Uterus (tissue), 4 donors: ENCODE data around the gene FHDC1. TPM values are rescaled to one million over a fixed set of nuclear protein-coding genes. Genes with fewer than 3 reads are reported as not detected.

ENCODE experiments used
- DNase-seq, 2 donors: peaks; one replicate each; pipeline ENCODE4 v3.0.0-alpha.2; 2019 to 2020
- H3K27ac ChIP-seq, 2 donors: fragments of 200-600 bp; sonication (generic); 1 replicate in 1 of 2; 2 replicates in 1 of 2; pipeline ENCODE4 v1.5.1; 2016 to 2018
- H3K27me3 ChIP-seq, 2 donors: fragments of 200-600 bp; sonication (generic); one replicate each; pipeline ENCODE4 v1.5.1; 2018 to 2019; ENCODE audit warnings: control low read depth in 1 of 2
- H3K36me3 ChIP-seq, 2 donors: fragments of 200-600 bp; sonication (generic); one replicate each; pipeline ENCODE4 v1.5.1; 2019; ENCODE audit warnings: control low read depth in 1 of 2
- H3K4me1 ChIP-seq, 2 donors: fragments of 200-600 bp; sonication (generic); one replicate each; pipeline ENCODE4 v1.5.1; 2018 to 2019; ENCODE audit warnings: control low read depth in 1 of 2
- H3K4me3 ChIP-seq, 2 donors: fragments of 200-600 bp; sonication (generic); 1 replicate in 1 of 2; 2 replicates in 1 of 2; pipeline ENCODE4 v1.5.1; 2018 to 2019; ENCODE audit warnings: mild to moderate bottlenecking in 1 of 2
- H3K9me3 ChIP-seq, 2 donors: fragments of 200-600 bp; sonication (generic); one replicate each; pipeline ENCODE4 v1.5.1; 2019; ENCODE audit warnings: control low read depth in 1 of 2
- POLR2A ChIP-seq, 2 donors: fragments of 450-650 bp; IDR thresholded peaks; one replicate each; pipeline ENCODE4 v1.6.1; 2016; ENCODE audit warnings: antibody characterized with exemption in 2 of 2, mild to moderate bottlenecking in 1 of 2, moderate library complexity in 1 of 2
- intact Hi-C: fragments of 100-400 bp; cut with DNase I; formaldehyde crosslinking; loops from one replicate; pipeline ENCODE4 v1.15.1; 2023; ENCODE audit warnings: low total_unique reads
- total RNA-seq, 4 donors: library from RNA; depleted of rRNA in 3 of 4; stranded (reverse); fragments of >200 nt in 3 of 4; gene quantifications; one replicate each; pipeline versions ENCODE4 v1.1.0 to v1.2.4, GENCODE V29; 2014 to 2023
- TF ChIP-seq, protein P1 (sequence below), 4 experiments: fragments of 200-600 bp in 2 of 4; fragments of 450-650 bp in 2 of 4; sonication (generic) in 2 of 4; IDR thresholded peaks; one replicate each; pipeline ENCODE4 v1.5.1; 2016 to 2019; ENCODE audit warnings: antibody characterized with exemption in 4 of 4, mild to moderate bottlenecking in 2 of 4, moderate library complexity in 1 of 4
- donor health status: DM: yes; HTN: yes; CAD: no.

FHDC1 gene
- total RNA-seq, 4 donors from 2014 or later, result 0.88 to 10.0 (median 2.9) TPM

DNA sequence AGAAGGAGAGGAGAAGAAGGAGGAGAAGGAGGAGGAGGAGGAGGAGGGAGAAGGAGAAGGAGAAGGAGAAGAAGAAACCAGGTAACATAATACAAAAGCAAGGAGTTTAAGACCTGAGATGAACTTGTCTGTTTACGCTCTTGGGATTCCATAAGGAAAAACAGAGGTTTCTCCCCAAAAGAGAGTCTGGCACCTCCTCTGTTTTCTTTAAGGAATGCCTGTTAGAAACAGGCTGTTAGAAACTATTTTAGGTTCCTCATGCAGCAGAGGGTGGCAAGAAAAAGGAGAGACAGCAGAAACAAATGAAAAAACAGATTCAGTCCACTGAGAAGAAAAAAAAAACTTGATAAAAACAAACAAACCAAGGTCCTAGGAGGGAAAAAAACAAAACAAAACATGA is 10.3 kb upstream of the FHDC1 start:
- TF ChIP-seq, protein P1, sequence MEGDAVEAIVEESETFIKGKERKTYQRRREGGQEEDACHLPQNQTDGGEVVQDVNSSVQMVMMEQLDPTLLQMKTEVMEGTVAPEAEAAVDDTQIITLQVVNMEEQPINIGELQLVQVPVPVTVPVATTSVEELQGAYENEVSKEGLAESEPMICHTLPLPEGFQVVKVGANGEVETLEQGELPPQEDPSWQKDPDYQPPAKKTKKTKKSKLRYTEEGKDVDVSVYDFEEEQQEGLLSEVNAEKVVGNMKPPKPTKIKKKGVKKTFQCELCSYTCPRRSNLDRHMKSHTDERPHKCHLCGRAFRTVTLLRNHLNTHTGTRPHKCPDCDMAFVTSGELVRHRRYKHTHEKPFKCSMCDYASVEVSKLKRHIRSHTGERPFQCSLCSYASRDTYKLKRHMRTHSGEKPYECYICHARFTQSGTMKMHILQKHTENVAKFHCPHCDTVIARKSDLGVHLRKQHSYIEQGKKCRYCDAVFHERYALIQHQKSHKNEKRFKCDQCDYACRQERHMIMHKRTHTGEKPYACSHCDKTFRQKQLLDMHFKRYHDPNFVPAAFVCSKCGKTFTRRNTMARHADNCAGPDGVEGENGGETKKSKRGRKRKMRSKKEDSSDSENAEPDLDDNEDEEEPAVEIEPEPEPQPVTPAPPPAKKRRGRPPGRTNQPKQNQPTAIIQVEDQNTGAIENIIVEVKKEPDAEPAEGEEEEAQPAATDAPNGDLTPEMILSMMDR (IDR thresholded peaks at IDR 0.05), result no peak
- no peak for TF ChIP-seq POLR2A (IDR thresholded peaks at IDR 0.05)
- no peak overlapping the region for H3K4me3 ChIP-seq
- no peak for DNase-seq
- no peaks in the 10 kb centered on the region for H3K27me3 ChIP-seq
- no peaks in the 10 kb centered on the region for H3K36me3 ChIP-seq
- no peaks in the 10 kb centered on the region for H3K4me1 ChIP-seq
- intact Hi-C loops, result no loop called here
- no peaks in the 10 kb centered on the region for H3K9me3 ChIP-seq
- no peak overlapping the region for H3K27ac ChIP-seq

DNA sequence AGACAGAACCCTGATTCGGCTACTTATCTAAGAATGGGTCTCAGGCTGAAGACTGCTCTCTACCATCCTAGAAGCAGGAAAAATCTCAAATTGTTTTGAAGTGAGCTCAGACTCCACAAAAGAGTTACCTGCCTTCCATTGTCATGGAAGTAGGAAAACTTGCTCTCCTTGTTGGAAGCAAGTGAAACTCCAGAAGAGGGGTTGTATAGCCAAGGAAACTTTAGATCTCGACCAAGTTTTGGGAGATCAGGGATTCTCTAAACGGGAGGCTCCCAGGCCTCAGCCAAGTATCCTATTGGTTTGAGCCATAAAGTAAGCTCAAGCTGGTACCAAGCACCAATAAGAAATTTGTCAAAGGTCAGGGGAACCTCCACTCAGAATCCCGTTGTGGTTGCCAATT is 9.2 kb upstream of the FHDC1 start:
- TF ChIP-seq, protein P1 (IDR thresholded peaks at IDR 0.05), result no peak
- TF ChIP-seq POLR2A (IDR thresholded peaks at IDR 0.05), result no peak
- H3K27ac ChIP-seq, result no peak overlapping the region
- no peak overlapping the region for H3K4me3 ChIP-seq
- H3K9me3 ChIP-seq, result no peaks in the 10 kb centered on the region
- H3K27me3 ChIP-seq, result no peaks in the 10 kb centered on the region
- no peaks in the 10 kb centered on the region for H3K36me3 ChIP-seq
- DNase-seq, result no peak
- H3K4me1 ChIP-seq, result no peaks in the 10 kb centered on the region
- intact Hi-C loops, result no loop called here

GRCh38 chr4:152927737-152928136 is 8.4 kb upstream of the FHDC1 start:
- no peak for TF ChIP-seq POLR2A (IDR thresholded peaks at IDR 0.05)
- TF ChIP-seq, protein P1 (IDR thresholded peaks at IDR 0.05), result no peak
- H3K27me3 ChIP-seq, result no peaks in the 10 kb centered on the region

GRCh38 chr4:152928286-152928685 is 7.8 kb upstream of the FHDC1 start:
- Histone ChIP-seq H3K36me3 (no peaks in the 10 kb centered on the region), H3K4me1 (no peaks in the 10 kb centered on the region), H3K27me3 (no peaks in the 10 kb centered on the region), H3K4me3 (no peak overlapping the region), H3K9me3 (no peaks in the 10 kb centered on the region), H3K27ac (no peak overlapping the region)
- intact Hi-C loops, result no loop called here
- no peak for DNase-seq
- no peak for TF ChIP-seq POLR2A (IDR thresholded peaks at IDR 0.05)
- TF ChIP-seq, protein P1 (IDR thresholded peaks at IDR 0.05), result no peak

More at GRCh38 chr4:152927737-152928136, 8.4 kb upstream of the FHDC1 start:
- DNase-seq, result no peak
- no peaks in the 10 kb centered on the region for H3K9me3 ChIP-seq
- H3K36me3 ChIP-seq, result no peaks in the 10 kb centered on the region
- H3K27ac ChIP-seq, result no peak overlapping the region
- intact Hi-C loops, result no loop called here
- H3K4me3 ChIP-seq, result no peak overlapping the region
- no peaks in the 10 kb centered on the region for H3K4me1 ChIP-seq

- Histone ChIP-seq H3K4me3 (no peak overlapping the region), H3K4me1 (no peaks in the 10 kb centered on the region), H3K27ac (no peak overlapping the region), H3K27me3 (no peaks in the 10 kb centered on the region), H3K36me3 (no peaks in the 10 kb centered on the region), H3K9me3 (no peaks in the 10 kb centered on the region)
- intact Hi-C loops, result no loop called here
- no peak for DNase-seq
- TF ChIP-seq, protein P1 (IDR thresholded peaks at IDR 0.05), result no peak
- TF ChIP-seq POLR2A (IDR thresholded peaks at IDR 0.05), result no peak
Measured at GRCh38 chr4:152929888-152930287, 6.2 kb upstream of the FHDC1 start.
